ENCODE measurements around the gene ALOX5. TPM values are rescaled to one million over a fixed set of nuclear protein-coding genes. Genes with fewer than 3 reads are reported as not detected.
A peak's percentile ranks its signal among the peaks of the same experiment; 100 is the strongest.
"Not testable (repeated sequence)": the region's sequence is repeated elsewhere in the genome, so short reads cannot be mapped to it uniquely, and the experiment has no call there.

The ALOX5 gene
- total RNA-seq, result 10 to 100 TPM; 12.3 to 46.1 (median 14.7) TPM

DNA sequence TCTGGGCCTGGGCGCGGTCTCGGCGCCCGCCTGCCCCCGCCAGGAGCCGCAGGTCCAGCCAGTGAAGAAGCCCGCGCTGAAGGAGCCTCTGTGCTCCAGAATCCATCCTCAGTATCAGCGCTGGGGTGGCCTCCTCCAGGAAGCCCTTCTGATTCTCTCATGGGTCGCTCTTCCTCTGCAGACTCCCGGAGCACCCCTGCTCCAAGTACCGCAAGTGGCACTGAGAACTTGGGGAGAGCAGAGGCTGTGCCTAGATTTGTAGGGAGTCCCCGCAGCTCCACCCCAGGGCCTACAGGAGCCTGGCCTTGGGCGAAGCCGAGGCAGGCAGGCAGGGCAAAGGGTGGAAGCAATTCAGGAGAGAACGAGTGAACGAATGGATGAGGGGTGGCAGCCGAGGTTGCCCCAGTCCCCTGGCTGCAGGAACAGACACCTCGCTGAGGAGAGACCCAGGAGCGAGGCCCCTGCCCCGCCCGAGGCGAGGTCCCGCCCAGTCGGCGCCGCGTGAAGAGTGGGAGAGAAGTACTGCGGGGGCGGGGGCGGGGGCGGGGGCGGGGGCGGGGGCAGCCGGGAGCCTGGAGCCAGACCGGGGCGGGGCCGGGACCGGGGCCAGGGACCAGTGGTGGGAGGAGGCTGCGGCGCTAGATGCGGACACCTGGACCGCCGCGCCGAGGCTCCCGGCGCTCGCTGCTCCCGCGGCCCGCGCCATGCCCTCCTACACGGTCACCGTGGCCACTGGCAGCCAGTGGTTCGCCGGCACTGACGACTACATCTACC, at the start of gene ALOX5:
TSS of gene ALOX5 (plus strand) at position 641 of the 774 bp plus-strand sequence. CDS start at position 705, 64 bp downstream.
- H3K27me3 ChIP-seq, result peaks cover 42% of the 10 kb centered on the region

DNA sequence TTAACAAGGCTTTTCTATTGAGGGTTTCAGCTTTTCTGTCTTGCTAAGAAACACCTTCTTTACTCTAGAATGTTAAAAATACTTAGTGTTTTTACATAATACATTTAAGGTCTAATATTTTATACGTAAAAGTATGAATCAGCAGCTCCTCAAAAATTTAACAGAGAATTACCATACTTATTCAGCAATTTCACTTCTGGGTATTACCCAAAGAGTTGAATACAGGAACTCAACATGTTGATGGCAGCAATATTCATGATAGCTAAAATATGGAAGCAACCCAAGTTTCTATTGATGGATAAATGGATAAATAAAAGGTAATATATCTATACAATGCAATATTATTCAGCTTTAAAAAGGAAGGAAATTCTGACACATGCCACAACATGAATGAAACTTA, 48.9 kb upstream of the ALOX5 start:
- WGBS, result 79% methylated on average over 1 of the region's 1 CpG
- DNase-seq (ENCODE audit: low spot score in 2 of 2), result no peak

More for the DNA sequence above, at the start of gene ALOX5:
- peak in 1 of 2 donors; percentile 61 for DNase-seq (ENCODE audit: low spot score in 2 of 2)
- peaks cover 21% of the 10 kb centered on the region for H3K4me1 ChIP-seq
- no peaks in the 10 kb centered on the region for H3K36me3 ChIP-seq
- 1% methylated on average over 14 of the region's 59 CpGs for WGBS
- no peaks in the 10 kb centered on the region for H3K9me3 ChIP-seq
- H3K4me3 ChIP-seq, result peak within 1 kb of the TSS; percentile 48
- TF ChIP-seq POLR2A (IDR thresholded peaks at IDR 0.05) (no peak), EP300 (IDR thresholded peaks at IDR 0.05) (no peak), POLR2AphosphoS5 (IDR thresholded peaks at IDR 0.05) (no peak)
- TF ChIP-seq, protein P1, sequence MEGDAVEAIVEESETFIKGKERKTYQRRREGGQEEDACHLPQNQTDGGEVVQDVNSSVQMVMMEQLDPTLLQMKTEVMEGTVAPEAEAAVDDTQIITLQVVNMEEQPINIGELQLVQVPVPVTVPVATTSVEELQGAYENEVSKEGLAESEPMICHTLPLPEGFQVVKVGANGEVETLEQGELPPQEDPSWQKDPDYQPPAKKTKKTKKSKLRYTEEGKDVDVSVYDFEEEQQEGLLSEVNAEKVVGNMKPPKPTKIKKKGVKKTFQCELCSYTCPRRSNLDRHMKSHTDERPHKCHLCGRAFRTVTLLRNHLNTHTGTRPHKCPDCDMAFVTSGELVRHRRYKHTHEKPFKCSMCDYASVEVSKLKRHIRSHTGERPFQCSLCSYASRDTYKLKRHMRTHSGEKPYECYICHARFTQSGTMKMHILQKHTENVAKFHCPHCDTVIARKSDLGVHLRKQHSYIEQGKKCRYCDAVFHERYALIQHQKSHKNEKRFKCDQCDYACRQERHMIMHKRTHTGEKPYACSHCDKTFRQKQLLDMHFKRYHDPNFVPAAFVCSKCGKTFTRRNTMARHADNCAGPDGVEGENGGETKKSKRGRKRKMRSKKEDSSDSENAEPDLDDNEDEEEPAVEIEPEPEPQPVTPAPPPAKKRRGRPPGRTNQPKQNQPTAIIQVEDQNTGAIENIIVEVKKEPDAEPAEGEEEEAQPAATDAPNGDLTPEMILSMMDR (IDR thresholded peaks at IDR 0.05), result no peak
- H3K27ac ChIP-seq, result peak within 1 kb of the TSS; percentile 32

DNA sequence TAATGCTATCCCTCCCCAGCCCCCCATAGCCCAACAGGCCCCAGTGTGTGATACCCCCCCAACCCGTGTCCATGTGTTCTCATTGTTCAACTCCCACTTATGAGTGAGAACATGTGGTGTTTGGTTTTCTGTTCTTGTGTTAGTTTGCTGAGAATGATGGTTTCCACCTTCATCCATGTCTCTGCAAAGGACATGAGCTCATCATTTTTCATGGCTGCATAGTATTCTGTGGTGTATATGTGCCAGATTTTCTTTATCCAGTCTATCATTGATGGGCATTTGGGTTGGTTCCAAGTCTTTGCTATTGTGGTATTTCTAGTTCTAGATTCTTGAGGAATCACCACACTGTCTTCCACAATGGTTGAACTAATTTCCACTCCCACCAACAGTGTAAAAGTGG, 47.2 kb upstream of the ALOX5 start:
- WGBS, result 89% methylated on average over 1 of the region's 1 CpG
- not testable (repeated sequence) for H3K36me3 ChIP-seq; DNase-seq (ENCODE audit: low spot score in 2 of 2); H3K4me1 ChIP-seq; H3K4me3 ChIP-seq; H3K27me3 ChIP-seq; H3K27ac ChIP-seq
- peaks cover 11% of the 10 kb centered on the region for H3K9me3 ChIP-seq

More for the DNA sequence above, 48.9 kb upstream of the ALOX5 start:
- H3K27me3 ChIP-seq, result no peaks in the 10 kb centered on the region
- H3K36me3 ChIP-seq, result no peaks in the 10 kb centered on the region
- H3K27ac ChIP-seq, result no peak overlapping the region
- no peaks in the 10 kb centered on the region for H3K4me1 ChIP-seq
- peaks cover 11% of the 10 kb centered on the region for H3K9me3 ChIP-seq
- H3K4me3 ChIP-seq, result no peak overlapping the region
- no peak for TF ChIP-seq POLR2A (IDR thresholded peaks at IDR 0.05)
- no peak for TF ChIP-seq POLR2AphosphoS5 (IDR thresholded peaks at IDR 0.05)
- TF ChIP-seq EP300 (IDR thresholded peaks at IDR 0.05), result no peak
- TF ChIP-seq, protein P1 (IDR thresholded peaks at IDR 0.05), result no peak

DNA sequence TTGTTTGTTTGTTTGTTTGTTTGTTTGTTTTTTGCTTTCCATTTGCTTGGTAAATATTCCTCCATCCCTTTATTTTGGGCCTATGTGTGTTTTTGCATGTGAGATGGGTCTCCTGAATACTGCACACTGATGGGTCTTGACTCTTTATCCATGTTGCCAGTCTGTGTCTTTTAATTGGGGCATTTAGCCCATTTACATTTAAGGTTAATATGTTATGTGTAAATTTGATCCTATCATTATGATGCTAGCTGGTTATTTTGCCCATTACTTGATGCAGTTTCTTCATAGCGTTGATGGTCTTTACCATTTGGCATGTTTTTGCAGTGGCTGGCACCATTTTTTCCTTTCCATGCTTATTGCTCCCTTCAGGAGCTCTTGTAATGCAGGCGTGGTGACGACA, 42.2 kb upstream of the ALOX5 start:
- not testable (repeated sequence) for H3K4me1 ChIP-seq; H3K36me3 ChIP-seq; H3K9me3 ChIP-seq; H3K27ac ChIP-seq; H3K27me3 ChIP-seq; H3K4me3 ChIP-seq; DNase-seq (ENCODE audit: low spot score in 2 of 2)
- 90% methylated on average over 3 of the region's 3 CpGs for WGBS

DNA sequence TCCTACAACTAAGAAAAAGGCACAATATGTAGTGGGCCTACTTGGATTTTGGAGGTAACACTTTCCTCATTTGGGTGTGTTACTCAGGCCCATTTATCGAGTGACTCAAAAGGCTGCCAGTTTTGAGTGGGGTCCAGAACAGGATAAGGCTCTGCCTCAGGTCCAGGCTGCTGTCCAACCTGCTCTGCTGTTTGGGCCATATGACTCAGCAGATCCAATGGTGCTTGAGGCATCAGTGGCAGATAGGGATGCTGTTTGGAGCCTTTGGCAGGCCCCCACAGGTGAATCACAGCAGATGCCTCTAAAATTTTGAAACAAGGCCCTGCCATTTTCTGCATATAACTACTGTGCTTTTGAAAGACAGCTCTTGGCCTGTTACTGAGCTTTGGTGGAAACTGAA, 34.1 kb upstream of the ALOX5 start:
- DNase-seq (ENCODE audit: low spot score in 2 of 2), result no peak
- Histone ChIP-seq H3K27me3 (no peaks in the 10 kb centered on the region), H3K4me1 (no peaks in the 10 kb centered on the region), H3K9me3 (no peaks in the 10 kb centered on the region), H3K27ac (no peak overlapping the region), H3K36me3 (no peaks in the 10 kb centered on the region), H3K4me3 (no peak overlapping the region)
- 91% methylated on average over 1 of the region's 1 CpG for WGBS
- TF ChIP-seq, protein P1 (IDR thresholded peaks at IDR 0.05), result no peak
- TF ChIP-seq EP300 (IDR thresholded peaks at IDR 0.05) (no peak), POLR2AphosphoS5 (IDR thresholded peaks at IDR 0.05) (no peak), POLR2A (IDR thresholded peaks at IDR 0.05) (no peak)

DNA sequence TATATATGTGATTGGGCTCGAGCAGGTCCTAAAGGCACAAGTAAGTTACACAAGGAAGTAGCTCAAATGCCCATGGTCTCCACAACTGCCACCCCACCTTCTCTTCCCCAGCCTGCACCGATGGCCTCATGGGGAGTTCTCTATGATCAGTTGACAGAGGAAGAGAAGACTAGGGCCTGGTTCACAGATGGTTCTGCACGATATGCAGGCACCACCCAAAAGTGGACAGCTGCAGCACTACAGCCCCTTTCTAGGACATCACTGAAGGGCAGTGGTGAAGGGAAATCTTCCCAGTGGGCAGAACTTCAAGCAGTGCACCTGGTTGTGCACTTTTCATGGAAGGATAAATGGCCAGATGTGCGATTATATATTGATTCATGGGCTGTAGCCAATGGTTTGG, 33.6 kb upstream of the ALOX5 start:
- H3K4me3 ChIP-seq; H3K4me1 ChIP-seq; DNase-seq (ENCODE audit: low spot score in 2 of 2); H3K27me3 ChIP-seq; H3K9me3 ChIP-seq; H3K36me3 ChIP-seq; H3K27ac ChIP-seq: not testable (repeated sequence)
- WGBS, result 82% methylated on average over 4 of the region's 4 CpGs

DNA sequence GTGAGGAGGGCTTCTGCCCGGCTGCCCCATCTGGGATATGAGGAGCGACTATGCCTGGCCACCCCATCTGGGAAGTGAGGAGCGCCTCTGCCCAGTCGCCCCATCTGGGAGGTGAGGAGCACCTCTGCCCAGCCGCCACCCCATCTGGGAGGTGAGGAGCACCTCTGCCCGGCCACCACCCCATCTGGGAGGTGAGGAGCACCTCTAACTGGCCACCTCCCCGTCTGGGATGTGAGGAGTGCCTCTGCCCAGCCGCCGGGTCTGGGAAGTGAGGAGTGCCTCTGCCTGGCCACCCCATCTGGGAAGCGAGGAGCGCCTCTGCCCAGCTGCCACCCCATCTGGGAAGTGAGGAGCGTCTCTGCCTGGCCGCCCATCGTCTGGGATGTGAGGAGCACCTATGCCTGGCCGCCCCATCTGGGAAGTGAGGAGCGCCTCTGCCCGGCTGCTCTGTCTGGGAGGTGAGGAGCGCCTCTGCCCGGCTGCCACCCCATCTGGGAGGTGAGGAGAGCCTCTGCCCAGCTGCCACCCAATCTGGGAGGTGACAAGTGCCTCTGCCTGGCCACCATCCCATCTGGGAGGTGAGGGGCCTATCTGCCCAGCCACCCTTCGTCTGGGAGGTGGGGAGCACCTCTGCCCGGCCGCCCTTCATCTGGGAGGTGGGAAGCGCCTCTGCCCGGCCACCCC, 27.2 kb upstream of the ALOX5 start:
- WGBS, result 83% methylated on average over 7 of the region's 24 CpGs
- DNase-seq (ENCODE audit: low spot score in 2 of 2); H3K27me3 ChIP-seq; H3K9me3 ChIP-seq; H3K4me3 ChIP-seq; H3K4me1 ChIP-seq; H3K27ac ChIP-seq; H3K36me3 ChIP-seq: not testable (repeated sequence)

DNA sequence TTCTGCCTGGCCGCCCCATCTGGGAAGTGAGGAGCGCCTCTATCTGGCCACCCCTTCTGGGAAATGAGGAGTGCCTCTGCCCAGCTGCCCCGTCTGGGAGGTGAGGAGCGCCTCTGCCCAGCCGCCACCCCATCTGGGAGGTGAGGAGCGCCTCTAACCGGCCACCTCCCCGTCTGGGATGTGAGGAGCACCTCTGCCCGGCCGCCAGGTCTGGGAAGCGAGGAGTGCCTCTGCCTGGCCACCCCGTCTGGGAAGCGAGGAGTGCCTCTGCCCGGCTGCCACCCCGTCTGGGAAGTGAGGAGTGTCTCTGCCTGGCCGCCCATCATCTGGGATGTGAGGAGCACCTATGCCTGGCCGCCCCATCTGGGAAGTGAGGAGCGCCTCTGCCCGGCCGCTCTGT, 26.6 kb upstream of the ALOX5 start:
- not testable (repeated sequence) for H3K4me1 ChIP-seq; H3K27me3 ChIP-seq; DNase-seq (ENCODE audit: low spot score in 2 of 2); H3K36me3 ChIP-seq; H3K27ac ChIP-seq; H3K4me3 ChIP-seq; H3K9me3 ChIP-seq
- 90% methylated on average over 2 of the region's 20 CpGs for WGBS

DNA sequence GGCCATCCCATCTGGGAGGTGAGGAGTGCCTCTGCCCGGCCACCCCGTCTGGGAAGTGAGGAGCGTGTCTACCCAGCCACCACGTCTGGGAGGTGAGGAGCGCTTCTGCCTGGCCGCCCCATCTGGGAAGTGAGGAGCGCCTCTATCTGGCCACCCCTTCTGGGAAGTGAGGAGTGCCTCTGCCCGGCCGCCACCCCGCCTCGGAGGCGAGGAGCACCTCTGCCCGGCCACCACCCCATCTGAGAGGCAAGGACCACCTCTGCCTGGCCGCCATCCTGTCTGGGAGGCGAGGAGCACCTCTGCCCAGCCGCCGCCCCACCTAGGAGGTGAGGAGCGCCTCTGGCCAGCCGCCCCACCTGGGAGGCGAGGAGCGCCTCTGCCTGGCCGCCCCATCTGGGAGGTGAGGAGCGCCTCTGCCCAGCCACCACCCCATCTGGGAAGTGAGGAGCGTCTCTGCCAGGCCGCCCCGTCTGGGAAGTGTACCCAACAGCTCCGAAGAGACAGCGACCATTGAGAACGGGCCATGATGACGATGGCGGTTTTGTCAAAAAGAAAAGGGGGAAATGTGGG, 25.7 kb upstream of the ALOX5 start:
- not testable (repeated sequence) for H3K4me1 ChIP-seq; H3K36me3 ChIP-seq; H3K27me3 ChIP-seq; H3K4me3 ChIP-seq; H3K27ac ChIP-seq; DNase-seq (ENCODE audit: low spot score in 2 of 2); H3K9me3 ChIP-seq
- WGBS, result 83% methylated on average over 11 of the region's 31 CpGs

Measured in suprapubic skin (tissue), 4 donors.